DOHH2 (cell line): ENCODE data around the gene SPCS1.

Experiments
- H3F3A ChIP-seq: fragments of 200-600 bp; sonication (generic), shearing (Covaris generic); 2 replicates; pipeline ENCODE4 v1.6.0; 2016; ENCODE audit warnings: antibody characterized with exemption, mild to moderate bottlenecking; ENCODE audit not compliant: control insufficient read depth, insufficient read depth
- H3K27ac ChIP-seq: fragments of 200-600 bp; sonication (generic); 2 replicates; pipeline ENCODE4 v1.5.1; 2014; ENCODE audit warnings: low read depth, mild to moderate bottlenecking, low read length, moderate library complexity
- H3K27me3 ChIP-seq: fragments of 200-600 bp; sonication (generic); 2 replicates; pipeline ENCODE4 v1.6.1; 2014; ENCODE audit warnings: mild to moderate bottlenecking, low read length, mixed read lengths; ENCODE audit not compliant: control insufficient read depth
- H3K36me3 ChIP-seq: fragments of 200-600 bp; sonication (generic); 2 replicates; pipeline ENCODE4 v1.6.1; 2014; ENCODE audit warnings: mild to moderate bottlenecking, low read length, moderate library complexity, mixed read lengths; ENCODE audit not compliant: control insufficient read depth
- H3K4me1 ChIP-seq: fragments of 200-600 bp; sonication (generic); 2 replicates; pipeline ENCODE4 v1.6.1; 2014; ENCODE audit warnings: mild to moderate bottlenecking, low read length, mixed read lengths; ENCODE audit not compliant: control insufficient read depth
- H3K4me2 ChIP-seq: fragments of 200-600 bp; sonication (generic); 2 replicates; pipeline ENCODE4 v1.6.0; 2014; ENCODE audit warnings: mild to moderate bottlenecking, low read length, moderate library complexity
- H3K4me3 ChIP-seq: fragments of 200-600 bp; sonication (generic); 2 replicates; pipeline ENCODE4 v1.5.1; 2014; ENCODE audit warnings: mild to moderate bottlenecking, low read length, mixed read lengths
- H3K79me2 ChIP-seq: fragments of 200-600 bp; sonication (generic); 2 replicates; pipeline ENCODE4 v1.6.1; 2014; ENCODE audit warnings: mild to moderate bottlenecking, low read length, mixed read lengths; ENCODE audit not compliant: control insufficient read depth
- H3K9me2 ChIP-seq: fragments of 200-600 bp; sonication (generic); replicated peaks from 2 replicates; pipeline ENCODE4 v1.6.1; 2014; ENCODE audit warnings: mild to moderate bottlenecking, low read length, mixed read lengths; ENCODE audit not compliant: control insufficient read depth
- H3K9me3 ChIP-seq: fragments of 200-600 bp; sonication (generic); 2 replicates; pipeline ENCODE4 v1.6.1; 2014; ENCODE audit warnings: antibody characterized with exemption, low read length, mixed read lengths; ENCODE audit not compliant: control insufficient read depth, insufficient read depth
- H4K20me1 ChIP-seq: fragments of 200-600 bp; sonication (generic); 2 replicates; pipeline ENCODE4 v1.6.0; 2014; ENCODE audit warnings: low read depth, mild to moderate bottlenecking, antibody characterized with exemption, low read length, moderate library complexity; ENCODE audit not compliant: control insufficient read depth, insufficient read depth
- EZH2phosphoT487 ChIP-seq: fragments of 200-600 bp; sonication (generic); IDR thresholded peaks from 2 replicates; pipeline ENCODE4 v1.6.1; 2017; ENCODE audit warnings: borderline replicate concordance, mild to moderate bottlenecking, antibody characterized with exemption, low read length, moderate library complexity, mixed read lengths
- TF ChIP-seq, protein P1 (sequence below): fragments of 200-600 bp; sonication (generic); IDR thresholded peaks from one replicate; pipeline ENCODE4 v1.5.1; 2014; ENCODE audit warnings: antibody characterized with exemption, mild to moderate bottlenecking, low read depth, low read length; ENCODE audit not compliant: poor library complexity, severe bottlenecking

The SPCS1 gene

GRCh38 chr3:52697632-52697965 is 8.3 kb upstream of the SPCS1 start:
- peaks cover 13% of the 10 kb centered on the region for H3K79me2 ChIP-seq
- H3K27me3 ChIP-seq = no peaks in the 10 kb centered on the region
- H3K4me3 ChIP-seq = no peak overlapping the region
- TF ChIP-seq EZH2phosphoT487 = no peak
- TF ChIP-seq, protein P1, sequence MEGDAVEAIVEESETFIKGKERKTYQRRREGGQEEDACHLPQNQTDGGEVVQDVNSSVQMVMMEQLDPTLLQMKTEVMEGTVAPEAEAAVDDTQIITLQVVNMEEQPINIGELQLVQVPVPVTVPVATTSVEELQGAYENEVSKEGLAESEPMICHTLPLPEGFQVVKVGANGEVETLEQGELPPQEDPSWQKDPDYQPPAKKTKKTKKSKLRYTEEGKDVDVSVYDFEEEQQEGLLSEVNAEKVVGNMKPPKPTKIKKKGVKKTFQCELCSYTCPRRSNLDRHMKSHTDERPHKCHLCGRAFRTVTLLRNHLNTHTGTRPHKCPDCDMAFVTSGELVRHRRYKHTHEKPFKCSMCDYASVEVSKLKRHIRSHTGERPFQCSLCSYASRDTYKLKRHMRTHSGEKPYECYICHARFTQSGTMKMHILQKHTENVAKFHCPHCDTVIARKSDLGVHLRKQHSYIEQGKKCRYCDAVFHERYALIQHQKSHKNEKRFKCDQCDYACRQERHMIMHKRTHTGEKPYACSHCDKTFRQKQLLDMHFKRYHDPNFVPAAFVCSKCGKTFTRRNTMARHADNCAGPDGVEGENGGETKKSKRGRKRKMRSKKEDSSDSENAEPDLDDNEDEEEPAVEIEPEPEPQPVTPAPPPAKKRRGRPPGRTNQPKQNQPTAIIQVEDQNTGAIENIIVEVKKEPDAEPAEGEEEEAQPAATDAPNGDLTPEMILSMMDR = no peak
- peaks cover 62% of the 10 kb centered on the region for H3K36me3 ChIP-seq
- H4K20me1 ChIP-seq = peaks cover 6% of the 10 kb centered on the region; the same call in 1 of the 2 replicates
- H3K27ac ChIP-seq = peak overlapping the region; percentile 47
- H3F3A ChIP-seq = peaks cover 71% of the 10 kb centered on the region
- peaks cover 22% of the 10 kb centered on the region for H3K4me1 ChIP-seq
- H3K4me2 ChIP-seq = no peak overlapping the region
- H3K9me3 ChIP-seq = no peaks in the 10 kb centered on the region
- H3K9me2 ChIP-seq = no peaks in the 10 kb centered on the region

DNA sequence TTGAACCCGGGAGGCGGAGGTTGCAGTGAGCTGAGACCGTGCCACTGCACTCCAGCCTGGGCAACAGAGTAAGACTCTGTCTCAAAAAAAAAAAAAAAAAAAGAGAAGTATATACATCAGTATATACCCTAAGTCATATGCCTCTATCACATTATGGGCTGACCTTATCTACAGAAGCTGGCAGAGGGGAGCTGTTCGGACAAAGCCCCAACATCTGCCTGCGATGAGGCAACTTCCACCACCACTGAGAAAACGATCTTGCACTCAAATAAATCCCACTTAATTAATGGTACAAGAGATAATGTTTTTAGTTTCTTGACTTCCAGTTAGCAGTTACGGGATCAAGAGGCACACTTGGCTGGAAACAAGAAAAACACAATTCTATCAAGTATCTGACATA is 2.6 kb upstream of the SPCS1 start:
- Histone ChIP-seq H3K27me3 (no peaks in the 10 kb centered on the region), H3K36me3 (peaks cover 23% of the 10 kb centered on the region), H3K4me3 (no peak overlapping the region), H3K4me1 (peaks cover 24% of the 10 kb centered on the region), H3K79me2 (peaks cover 62% of the 10 kb centered on the region), H3F3A (peaks cover 28% of the 10 kb centered on the region), H3K9me2 (no peaks in the 10 kb centered on the region), H4K20me1 (no peaks in the 10 kb centered on the region), H3K4me2 (peak overlapping the region; percentile 98; the same call in 1 of the 2 replicates), H3K27ac (no peak overlapping the region), H3K9me3 (no peaks in the 10 kb centered on the region)
- TF ChIP-seq EZH2phosphoT487 = no peak
- TF ChIP-seq, protein P1 = no peak

DNA sequence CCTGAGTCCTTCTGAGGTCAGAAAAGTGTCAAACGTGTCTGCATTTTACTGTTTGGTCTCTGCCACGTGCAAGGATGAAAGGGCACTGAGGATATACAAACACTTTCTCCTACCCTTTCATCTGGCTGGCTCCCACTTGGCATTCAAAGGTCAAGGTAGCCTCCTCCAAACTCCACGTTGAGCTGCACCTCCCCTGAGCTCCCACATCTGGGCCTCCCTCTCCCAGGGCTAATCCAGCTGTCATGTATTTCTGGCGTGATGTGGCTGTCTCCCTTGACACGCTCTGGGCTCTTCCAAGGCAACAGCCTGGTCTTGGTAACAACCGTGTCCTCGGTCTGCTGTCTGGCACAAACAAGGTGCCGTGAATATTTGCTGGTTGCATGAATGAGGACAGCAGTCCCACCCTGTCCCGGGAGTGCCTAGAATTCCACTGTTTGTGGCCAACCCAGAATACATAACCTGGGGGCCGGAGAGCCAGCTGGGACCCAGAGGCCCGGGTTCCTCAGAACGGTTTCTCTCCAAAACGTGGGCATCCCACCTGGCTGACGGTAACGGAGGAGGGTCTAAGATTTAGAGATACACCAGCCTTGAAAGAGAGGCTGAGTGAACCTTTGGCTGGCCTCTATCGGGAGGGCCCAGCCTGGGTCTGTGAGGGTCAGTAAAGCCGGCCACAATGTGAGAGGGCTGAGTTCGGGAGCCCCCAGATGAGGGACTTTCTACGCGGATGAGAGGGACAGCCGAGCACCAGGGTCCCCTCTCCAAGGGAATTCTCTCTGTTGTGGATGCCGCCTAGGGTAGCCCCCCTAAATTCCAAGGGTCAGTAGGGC is 1.1 kb upstream of the SPCS1 start:
- H3K36me3 ChIP-seq = peaks cover 31% of the 10 kb centered on the region
- H4K20me1 ChIP-seq = no peaks in the 10 kb centered on the region
- no peak for TF ChIP-seq EZH2phosphoT487
- TF ChIP-seq, protein P1 = no peak
- H3K79me2 ChIP-seq = peaks cover 66% of the 10 kb centered on the region
- no peaks in the 10 kb centered on the region for H3K9me3 ChIP-seq
- no peaks in the 10 kb centered on the region for H3K27me3 ChIP-seq
- H3F3A ChIP-seq = peaks cover 19% of the 10 kb centered on the region
- H3K9me2 ChIP-seq = no peaks in the 10 kb centered on the region
- peak overlapping the region; percentile 64 for H3K27ac ChIP-seq
- peak overlapping the region; percentile 97 for H3K4me3 ChIP-seq
- peak overlapping the region; percentile 98 for H3K4me2 ChIP-seq
- H3K4me1 ChIP-seq = peaks cover 32% of the 10 kb centered on the region
